SK-N-SH treated with all-trans-retinoic acid at 6 μM for 48 hours (cell line): ENCODE measurements around the gene IL17C.

ENCODE experiments used
- ATAC-seq: fragments of 200-7000 bp; cut with Tn5 transposase; 3 replicates; pipeline ENCODE4 v1.9.1; 2020; ENCODE audit warnings: mild to moderate bottlenecking, moderate library complexity
- ARNTL ChIP-seq: fragments of 450-650 bp; formaldehyde crosslinking; IDR thresholded peaks from 2 replicates; pipeline ENCODE4 v1.5.0; 2020; ENCODE audit warnings: low read depth, mild to moderate bottlenecking, moderate library complexity, borderline replicate concordance
- BACH2 ChIP-seq: fragments of 250-450 bp; sonication (Bioruptor Pico); IDR thresholded peaks from 2 replicates; pipeline ENCODE4 v1.9.0; 2021; ENCODE audit warnings: mild to moderate bottlenecking, borderline replicate concordance
- ESRRG ChIP-seq: fragments of 250-450 bp; sonication (Bioruptor Pico); IDR thresholded peaks from 2 replicates; pipeline ENCODE4 v1.6.1; 2021; ENCODE audit warnings: mild to moderate bottlenecking
- ISL1 ChIP-seq: fragments of 250-450 bp; sonication (Bioruptor Pico); IDR thresholded peaks from 2 replicates; pipeline ENCODE4 v2.1.2; 2022; ENCODE audit warnings: mild to moderate bottlenecking, moderate library complexity
- OSR1 ChIP-seq: fragments of 250-450 bp; sonication (Bioruptor Pico); IDR thresholded peaks from 2 replicates; pipeline ENCODE4 v1.8.0; 2022; ENCODE audit warnings: moderate library complexity, mild to moderate bottlenecking, inconsistent platforms
- POU6F1 ChIP-seq: fragments of 250-450 bp; sonication (Bioruptor Pico); IDR thresholded peaks from 2 replicates; pipeline ENCODE4 v1.8.0; 2021; ENCODE audit warnings: low read depth, mild to moderate bottlenecking, moderate library complexity, borderline replicate concordance
- RARB ChIP-seq: fragments of 250-450 bp; sonication (Bioruptor Pico); IDR thresholded peaks from 2 replicates; pipeline ENCODE4 v1.8.0; 2021; ENCODE audit warnings: mild to moderate bottlenecking, moderate library complexity
- TCF4 ChIP-seq: fragments of 250-450 bp; sonication (Bioruptor Pico); IDR thresholded peaks from 2 replicates; pipeline ENCODE4 v1.8.0; 2021; ENCODE audit warnings: mild to moderate bottlenecking, moderate library complexity, borderline replicate concordance
- TOX ChIP-seq: fragments of 250-450 bp; sonication (Bioruptor Pico); IDR thresholded peaks from 2 replicates; pipeline ENCODE4 v1.8.0; 2021; ENCODE audit warnings: mild to moderate bottlenecking, moderate library complexity, borderline replicate concordance
- ZFP3 ChIP-seq: fragments of 250-450 bp; sonication (Bioruptor Pico); IDR thresholded peaks from 2 replicates; pipeline ENCODE4 v1.5.0; 2020; ENCODE audit warnings: mild to moderate bottlenecking, moderate library complexity
- ZFP30 ChIP-seq: fragments of 450-650 bp; formaldehyde crosslinking; IDR thresholded peaks from 2 replicates; pipeline ENCODE4 v1.5.0; 2022; ENCODE audit warnings: mild to moderate bottlenecking, moderate library complexity
- ZNF565 ChIP-seq: fragments of 450-650 bp; formaldehyde crosslinking; conservative IDR thresholded peaks from 2 replicates; pipeline ENCODE4 v1.5.0; 2020; ENCODE audit warnings: low read depth, mild to moderate bottlenecking, moderate library complexity
- ZNF8 ChIP-seq: fragments of 450-650 bp; formaldehyde crosslinking; IDR thresholded peaks from 2 replicates; pipeline ENCODE4 v1.5.0; 2020; ENCODE audit warnings: mild to moderate bottlenecking, moderate library complexity
- TF ChIP-seq, protein P1 (sequence below): fragments of 250-450 bp; sonication (Bioruptor Pico); IDR thresholded peaks from 2 replicates; pipeline ENCODE4 v1.5.1; 2021; ENCODE audit warnings: mild to moderate bottlenecking, moderate library complexity
- TF ChIP-seq, protein P2 (sequence below): fragments of 250-450 bp; sonication (Bioruptor Pico); IDR thresholded peaks from 2 replicates; pipeline ENCODE4 v1.5.1; 2020; ENCODE audit warnings: low read depth, mild to moderate bottlenecking, moderate library complexity
- TF ChIP-seq, protein P3 (sequence below): fragments of 250-450 bp; sonication (Bioruptor Pico); IDR thresholded peaks from 2 replicates; pipeline ENCODE4 v1.5.0; 2020; ENCODE audit warnings: mild to moderate bottlenecking, moderate library complexity
- TF ChIP-seq, protein P4 (sequence below): fragments of 250-450 bp; sonication (Bioruptor Pico); IDR thresholded peaks from 2 replicates; pipeline ENCODE4 v1.8.0; 2020; ENCODE audit warnings: mild to moderate bottlenecking, moderate library complexity, borderline replicate concordance

The IL17C gene

GRCh38 chr16:88602091-88602490 lies 36.3 kb upstream of the IL17C start:
- TF ChIP-seq ESRRG (no peak), RARB (no peak), POU6F1 (CRISPR knock-in tag) (no peak), ZNF565 (CRISPR knock-in tag) (no peak), ISL1 (no peak), BACH2 (no peak), TCF4 (no peak), OSR1 (no peak)
- TF ChIP-seq, all 23 proteins: peak for 0

GRCh38 chr16:88605186-88606147 lies 32.9 kb upstream of the IL17C start:
- no peak for ATAC-seq
- TF ChIP-seq, protein P1, sequence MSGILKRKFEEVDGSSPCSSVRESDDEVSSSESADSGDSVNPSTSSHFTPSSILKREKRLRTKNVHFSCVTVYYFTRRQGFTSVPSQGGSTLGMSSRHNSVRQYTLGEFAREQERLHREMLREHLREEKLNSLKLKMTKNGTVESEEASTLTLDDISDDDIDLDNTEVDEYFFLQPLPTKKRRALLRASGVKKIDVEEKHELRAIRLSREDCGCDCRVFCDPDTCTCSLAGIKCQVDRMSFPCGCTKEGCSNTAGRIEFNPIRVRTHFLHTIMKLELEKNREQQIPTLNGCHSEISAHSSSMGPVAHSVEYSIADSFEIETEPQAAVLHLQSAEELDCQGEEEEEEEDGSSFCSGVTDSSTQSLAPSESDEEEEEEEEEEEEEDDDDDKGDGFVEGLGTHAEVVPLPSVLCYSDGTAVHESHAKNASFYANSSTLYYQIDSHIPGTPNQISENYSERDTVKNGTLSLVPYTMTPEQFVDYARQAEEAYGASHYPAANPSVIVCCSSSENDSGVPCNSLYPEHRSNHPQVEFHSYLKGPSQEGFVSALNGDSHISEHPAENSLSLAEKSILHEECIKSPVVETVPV (CRISPR knock-in tag), result no peak
- TF ChIP-seq POU6F1 (CRISPR knock-in tag) (no peak), ZFP30 (CRISPR knock-in tag) (no peak), RARB (no peak), ARNTL (CRISPR knock-in tag) (no peak), ZNF8 (CRISPR knock-in tag) (no peak), ESRRG (no peak), ZFP3 (no peak), TOX (CRISPR knock-in tag) (no peak), BACH2 (no peak), TCF4 (no peak)
- TF ChIP-seq, protein P2, sequence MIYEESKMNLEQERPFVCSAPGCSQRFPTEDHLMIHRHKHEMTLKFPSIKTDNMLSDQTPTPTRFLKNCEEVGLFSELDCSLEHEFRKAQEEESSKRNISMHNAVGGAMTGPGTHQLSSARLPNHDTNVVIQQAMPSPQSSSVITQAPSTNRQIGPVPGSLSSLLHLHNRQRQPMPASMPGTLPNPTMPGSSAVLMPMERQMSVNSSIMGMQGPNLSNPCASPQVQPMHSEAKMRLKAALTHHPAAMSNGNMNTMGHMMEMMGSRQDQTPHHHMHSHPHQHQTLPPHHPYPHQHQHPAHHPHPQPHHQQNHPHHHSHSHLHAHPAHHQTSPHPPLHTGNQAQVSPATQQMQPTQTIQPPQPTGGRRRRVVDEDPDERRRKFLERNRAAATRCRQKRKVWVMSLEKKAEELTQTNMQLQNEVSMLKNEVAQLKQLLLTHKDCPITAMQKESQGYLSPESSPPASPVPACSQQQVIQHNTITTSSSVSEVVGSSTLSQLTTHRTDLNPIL (CRISPR knock-in tag), result no peak
- TF ChIP-seq, protein P3, sequence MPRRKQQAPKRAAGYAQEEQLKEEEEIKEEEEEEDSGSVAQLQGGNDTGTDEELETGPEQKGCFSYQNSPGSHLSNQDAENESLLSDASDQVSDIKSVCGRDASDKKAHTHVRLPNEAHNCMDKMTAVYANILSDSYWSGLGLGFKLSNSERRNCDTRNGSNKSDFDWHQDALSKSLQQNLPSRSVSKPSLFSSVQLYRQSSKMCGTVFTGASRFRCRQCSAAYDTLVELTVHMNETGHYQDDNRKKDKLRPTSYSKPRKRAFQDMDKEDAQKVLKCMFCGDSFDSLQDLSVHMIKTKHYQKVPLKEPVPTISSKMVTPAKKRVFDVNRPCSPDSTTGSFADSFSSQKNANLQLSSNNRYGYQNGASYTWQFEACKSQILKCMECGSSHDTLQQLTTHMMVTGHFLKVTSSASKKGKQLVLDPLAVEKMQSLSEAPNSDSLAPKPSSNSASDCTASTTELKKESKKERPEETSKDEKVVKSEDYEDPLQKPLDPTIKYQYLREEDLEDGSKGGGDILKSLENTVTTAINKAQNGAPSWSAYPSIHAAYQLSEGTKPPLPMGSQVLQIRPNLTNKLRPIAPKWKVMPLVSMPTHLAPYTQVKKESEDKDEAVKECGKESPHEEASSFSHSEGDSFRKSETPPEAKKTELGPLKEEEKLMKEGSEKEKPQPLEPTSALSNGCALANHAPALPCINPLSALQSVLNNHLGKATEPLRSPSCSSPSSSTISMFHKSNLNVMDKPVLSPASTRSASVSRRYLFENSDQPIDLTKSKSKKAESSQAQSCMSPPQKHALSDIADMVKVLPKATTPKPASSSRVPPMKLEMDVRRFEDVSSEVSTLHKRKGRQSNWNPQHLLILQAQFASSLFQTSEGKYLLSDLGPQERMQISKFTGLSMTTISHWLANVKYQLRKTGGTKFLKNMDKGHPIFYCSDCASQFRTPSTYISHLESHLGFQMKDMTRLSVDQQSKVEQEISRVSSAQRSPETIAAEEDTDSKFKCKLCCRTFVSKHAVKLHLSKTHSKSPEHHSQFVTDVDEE (CRISPR knock-in tag), result no peak
- TF ChIP-seq, protein P4, sequence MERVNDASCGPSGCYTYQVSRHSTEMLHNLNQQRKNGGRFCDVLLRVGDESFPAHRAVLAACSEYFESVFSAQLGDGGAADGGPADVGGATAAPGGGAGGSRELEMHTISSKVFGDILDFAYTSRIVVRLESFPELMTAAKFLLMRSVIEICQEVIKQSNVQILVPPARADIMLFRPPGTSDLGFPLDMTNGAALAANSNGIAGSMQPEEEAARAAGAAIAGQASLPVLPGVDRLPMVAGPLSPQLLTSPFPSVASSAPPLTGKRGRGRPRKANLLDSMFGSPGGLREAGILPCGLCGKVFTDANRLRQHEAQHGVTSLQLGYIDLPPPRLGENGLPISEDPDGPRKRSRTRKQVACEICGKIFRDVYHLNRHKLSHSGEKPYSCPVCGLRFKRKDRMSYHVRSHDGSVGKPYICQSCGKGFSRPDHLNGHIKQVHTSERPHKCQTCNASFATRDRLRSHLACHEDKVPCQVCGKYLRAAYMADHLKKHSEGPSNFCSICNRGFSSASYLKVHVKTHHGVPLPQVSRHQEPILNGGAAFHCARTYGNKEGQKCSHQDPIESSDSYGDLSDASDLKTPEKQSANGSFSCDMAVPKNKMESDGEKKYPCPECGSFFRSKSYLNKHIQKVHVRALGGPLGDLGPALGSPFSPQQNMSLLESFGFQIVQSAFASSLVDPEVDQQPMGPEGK (CRISPR knock-in tag), result no peak

More at GRCh38 chr16:88602091-88602490, 36.3 kb upstream of the IL17C start:
- ATAC-seq, result no peak
